GM18873 (cell line): ENCODE measurements around the gene CCR8.
"Not testable (repeated sequence)": the region's sequence is repeated elsewhere in the genome, so short reads cannot be mapped to it uniquely, and the experiment has no call there.

Experiments used
- ATAC-seq: cut with Tn5 transposase; IDR thresholded peaks from one replicate; pipeline ENCODE4 v1.9.1; 2021; ENCODE audit warnings: mild to moderate bottlenecking, moderate library complexity, moderate number of reproducible peaks; ENCODE audit not compliant: unreplicated experiment, low FRiP score

The CCR8 gene

DNA sequence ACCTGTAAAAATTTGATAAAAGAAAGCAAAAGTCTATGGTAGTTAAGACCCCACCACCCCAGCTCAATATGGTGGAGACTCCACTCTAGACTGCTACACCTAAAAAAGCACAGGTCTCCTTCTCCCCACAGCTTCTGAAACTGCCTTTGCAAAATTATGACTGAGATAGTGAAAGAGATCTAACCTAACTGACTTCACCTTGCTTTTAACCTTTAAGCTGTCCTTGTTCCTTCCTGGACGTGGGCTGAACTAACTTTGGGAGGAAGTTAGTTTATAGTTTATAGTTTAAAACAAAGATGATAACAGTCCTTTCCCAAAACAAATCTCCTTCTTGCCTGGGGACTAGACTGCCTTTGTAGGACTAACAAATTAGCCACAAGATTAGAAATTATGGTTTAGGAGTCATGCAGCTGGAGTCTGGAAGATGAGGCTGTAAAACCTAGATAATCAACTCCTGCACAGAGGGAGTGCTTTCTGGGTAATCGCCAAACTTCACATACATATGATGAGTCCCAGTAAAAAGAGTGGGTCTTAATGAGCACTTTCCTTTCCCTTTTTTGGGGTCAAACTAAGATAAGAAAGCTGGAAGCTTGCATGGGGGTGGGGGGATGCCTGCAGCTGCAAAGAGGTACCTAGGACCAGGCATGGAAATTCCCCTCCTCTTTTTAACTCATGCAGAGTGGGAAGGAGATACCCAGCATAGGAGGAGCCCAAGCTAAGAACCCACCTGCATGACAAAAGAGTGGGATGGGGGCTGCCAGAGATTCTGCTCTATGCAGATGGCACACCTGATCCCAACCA is 17.5 kb downstream of the CCR8 start:
- ATAC-seq, result peak; percentile 77

DNA sequence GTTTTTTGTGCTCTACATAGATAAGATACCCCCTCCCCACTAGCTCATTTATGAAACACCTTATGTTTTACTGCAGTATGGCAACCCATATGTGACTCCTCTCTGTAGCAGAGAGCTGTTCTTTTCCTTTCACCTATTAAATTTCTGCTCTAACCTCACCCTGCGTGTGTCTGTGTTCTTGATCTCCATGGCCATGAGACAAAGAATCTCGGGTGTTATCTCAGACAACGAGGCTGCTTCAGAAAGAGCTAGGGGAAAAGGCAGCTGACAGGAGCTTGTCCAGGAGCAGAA is 18.0 kb downstream of the CCR8 start:
- ATAC-seq, result no peak

DNA sequence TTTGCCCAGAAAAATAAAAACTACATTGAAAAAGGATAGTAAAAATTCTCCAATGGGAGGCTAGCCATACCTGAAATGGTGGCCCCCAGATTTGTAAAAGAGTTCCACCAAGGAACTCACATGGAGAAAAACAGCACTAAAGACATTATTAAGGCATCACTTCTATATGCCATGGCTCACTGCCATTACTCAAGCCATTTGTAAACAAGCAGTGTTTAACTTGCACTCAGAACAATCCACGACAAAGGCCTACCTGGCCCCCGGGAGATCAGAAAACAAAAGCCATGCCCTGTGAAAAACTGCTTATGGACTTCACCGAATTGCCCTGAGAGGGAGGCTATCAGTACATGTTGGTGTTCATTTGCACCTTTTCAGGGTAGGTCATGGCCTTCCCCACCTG is 19.6 kb downstream of the CCR8 start:
- no peak for ATAC-seq

DNA sequence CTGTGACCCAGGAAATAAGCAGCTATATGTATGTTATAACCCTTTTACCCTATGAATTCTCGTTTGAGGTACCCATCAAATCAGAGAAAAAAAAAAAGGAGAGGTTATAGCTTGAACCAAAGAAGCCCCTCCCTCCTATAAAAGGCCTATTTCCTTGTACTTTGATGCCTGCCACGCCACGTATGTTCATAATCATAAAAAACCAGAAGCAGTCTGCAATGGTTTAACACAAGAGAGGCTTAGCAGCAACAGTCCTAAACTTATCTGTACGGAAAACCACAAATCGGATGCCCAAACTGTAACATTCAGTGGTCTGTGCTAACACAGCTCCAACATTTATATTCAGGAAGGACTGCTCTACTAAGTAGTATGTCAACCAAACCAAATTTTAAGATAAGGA is 21.2 kb downstream of the CCR8 start:
- no peak for ATAC-seq

DNA sequence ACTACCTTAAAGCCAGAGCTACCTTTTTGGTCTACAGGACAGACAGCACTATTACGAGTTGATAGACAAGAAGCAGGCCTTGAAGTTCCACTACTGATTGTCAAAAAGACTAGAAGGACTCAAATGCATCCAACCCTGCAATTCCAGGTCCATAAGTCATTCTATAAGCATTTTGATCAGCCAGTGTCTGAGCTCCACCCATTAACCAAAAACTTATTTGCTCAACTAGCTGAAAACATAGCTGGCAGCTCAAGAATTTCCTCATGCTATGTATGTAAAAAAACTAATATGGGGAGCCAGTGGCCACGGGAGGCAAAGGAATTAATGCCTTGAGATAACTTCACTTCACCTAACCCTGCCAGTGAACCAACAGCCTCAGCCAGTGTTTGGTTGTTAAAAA is 21.6 kb downstream of the CCR8 start:
- not testable (repeated sequence) for ATAC-seq

DNA sequence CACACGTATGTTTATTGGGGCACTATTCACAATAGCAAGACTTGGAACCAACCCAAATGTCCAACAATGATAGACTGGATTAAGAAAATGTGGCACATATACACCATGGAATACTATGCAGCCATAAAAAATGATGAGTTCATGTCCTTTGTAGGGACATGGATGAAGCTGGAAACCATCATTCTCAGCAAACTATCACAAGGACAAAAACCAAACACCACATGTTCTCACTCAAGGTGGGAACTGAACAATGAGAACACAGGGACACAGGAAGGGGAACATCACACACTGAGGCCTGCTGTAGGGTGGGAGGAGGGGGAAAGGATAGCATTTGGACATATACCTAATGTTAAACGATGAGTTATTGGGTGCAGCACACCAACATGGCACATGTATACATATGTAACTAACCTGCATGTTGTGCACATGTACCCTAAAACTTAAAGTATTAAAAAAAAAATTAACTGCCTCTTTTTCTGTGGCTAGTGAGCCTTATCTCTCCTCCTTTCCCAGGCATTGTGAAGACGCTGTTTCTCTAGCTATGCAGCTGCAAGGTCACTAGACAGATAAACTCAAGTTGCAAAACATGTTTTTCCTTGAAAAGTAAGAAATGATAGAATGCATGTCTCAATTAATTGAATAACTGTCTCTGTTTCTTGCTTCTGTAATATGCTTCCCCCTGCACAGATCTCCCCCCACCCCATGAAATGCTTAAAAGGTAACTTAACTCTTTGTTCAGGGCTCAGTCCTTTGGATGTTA is 23.8 kb downstream of the CCR8 start:
- ATAC-seq, result not testable (repeated sequence)

DNA sequence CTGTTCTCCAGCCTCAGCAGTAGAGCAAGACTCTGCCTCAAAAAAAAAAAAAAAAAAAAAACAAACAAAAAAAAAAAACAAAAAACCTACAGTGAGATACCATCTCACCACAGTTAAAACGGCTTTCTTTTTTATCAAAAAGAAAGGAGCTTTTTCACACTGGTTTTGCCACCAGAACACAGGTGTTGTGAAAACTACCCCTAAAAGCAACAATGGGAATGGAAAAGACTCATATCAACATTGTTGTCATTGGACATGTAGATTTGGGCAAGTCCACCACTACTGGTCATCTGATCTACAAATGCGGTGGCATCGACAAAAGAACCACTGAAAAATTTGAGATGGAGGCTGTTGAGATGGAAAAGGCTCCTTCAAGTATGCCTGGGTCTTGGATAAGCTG is 28.8 kb downstream of the CCR8 start:
- ATAC-seq, result no peak

DNA sequence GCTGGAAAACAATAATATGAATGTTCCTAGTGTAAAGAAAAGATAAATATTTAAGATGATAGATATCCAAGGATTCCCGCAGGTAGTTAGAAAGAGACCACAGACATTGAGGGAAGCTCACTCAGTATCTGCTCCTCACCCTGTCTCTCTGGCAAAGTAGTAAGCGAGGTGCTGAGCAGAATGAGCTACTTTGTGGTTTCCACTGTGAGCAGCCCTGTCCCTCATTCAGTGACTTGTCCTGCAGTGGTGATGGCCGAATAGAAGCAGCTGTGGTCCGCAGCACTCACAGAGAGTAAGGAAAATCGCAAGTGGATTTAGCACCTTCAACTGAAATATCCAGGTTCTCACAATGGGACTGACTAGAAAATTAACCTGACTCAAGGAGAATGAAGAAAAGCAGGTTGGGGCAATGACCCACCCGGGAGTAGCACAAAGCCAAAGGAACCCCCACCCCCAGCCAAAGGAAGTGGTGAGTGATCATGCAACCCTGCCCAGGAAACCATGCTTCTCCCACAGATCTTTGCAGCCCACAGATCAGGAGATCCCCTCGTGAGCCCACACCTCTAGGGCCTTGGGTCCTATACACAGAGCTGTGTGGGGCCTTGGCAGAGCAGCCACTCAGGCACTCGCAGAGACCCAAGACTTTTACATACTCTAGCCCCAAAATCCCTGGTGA is 31.9 kb downstream of the CCR8 start:
- peak; percentile 67 for ATAC-seq

DNA sequence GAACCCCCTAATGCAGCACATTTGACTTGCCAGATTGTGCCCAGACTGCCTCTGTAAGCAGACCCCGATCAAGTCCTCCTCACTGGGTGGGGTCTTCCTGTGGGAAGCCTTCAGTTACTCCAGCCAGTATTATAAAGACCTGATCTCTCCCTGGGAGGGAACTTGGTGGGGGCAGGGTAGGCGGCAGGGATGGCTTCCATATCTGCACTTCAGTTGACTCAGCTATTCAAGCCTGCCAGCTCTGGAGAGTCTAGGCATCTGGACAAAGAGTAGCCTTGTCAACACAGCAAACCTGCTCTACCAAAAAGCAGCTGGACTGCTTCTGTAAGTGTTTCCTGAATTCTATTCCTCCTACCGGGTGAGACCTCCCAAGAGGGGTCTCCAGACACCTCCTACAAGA is 32.7 kb downstream of the CCR8 start:
- no peak for ATAC-seq

DNA sequence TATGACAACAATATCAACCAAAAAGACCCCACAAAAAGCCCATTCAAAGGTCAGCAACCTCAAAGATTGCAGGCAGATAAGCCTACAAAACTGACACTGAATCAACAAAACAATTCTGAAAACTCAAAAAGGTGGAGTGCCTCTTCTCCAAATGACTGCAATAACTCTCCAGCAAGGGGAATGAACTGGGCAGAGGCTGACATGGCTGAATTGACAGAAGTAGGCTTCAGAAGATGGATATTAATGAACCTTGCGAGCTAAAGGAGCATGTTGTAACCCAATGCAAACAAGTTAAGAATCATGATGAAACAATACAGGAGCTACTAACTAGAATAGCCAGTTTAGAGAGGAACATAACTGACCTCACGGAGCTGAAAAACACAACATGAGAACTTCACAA is 33.3 kb downstream of the CCR8 start:
- no peak for ATAC-seq

DNA sequence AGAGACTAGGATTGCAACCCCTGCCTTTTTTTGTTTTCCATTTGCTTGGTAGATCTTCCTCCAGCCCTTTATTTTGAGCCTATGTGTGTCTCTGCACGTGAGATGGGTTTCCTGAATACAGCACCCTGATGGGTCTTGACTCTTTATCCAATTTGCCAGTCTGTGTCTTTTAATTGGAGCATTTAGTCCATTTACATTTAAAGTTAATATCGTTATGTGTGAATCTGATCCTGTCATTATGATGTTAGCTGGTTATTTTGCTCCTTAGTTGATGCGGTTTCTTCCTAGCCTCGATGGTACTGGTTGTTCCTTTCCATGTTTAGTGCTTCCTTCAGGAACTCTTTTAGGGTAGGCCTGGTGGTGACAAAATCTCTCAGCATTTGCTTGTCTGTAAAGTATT is 40.9 kb downstream of the CCR8 start:
- not testable (repeated sequence) for ATAC-seq

DNA sequence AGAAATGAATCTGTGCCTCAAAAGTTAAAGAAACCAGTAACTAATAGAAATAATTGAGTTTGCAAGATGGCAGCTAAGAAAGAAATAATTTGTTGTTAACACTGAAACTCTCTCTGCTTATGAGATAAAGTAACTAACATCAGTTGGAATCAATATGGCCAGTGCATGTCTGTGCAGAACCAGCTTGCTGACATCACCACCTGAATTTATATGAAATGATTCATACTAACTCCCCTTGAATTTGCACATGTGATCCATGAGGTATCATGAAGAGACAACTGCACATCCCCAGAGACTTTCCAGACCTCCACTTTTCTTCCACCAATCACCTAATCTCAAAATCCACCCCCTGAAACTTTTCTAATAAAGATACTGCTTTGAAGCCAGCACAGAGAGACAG is 43.3 kb downstream of the CCR8 start:
- no peak for ATAC-seq

DNA sequence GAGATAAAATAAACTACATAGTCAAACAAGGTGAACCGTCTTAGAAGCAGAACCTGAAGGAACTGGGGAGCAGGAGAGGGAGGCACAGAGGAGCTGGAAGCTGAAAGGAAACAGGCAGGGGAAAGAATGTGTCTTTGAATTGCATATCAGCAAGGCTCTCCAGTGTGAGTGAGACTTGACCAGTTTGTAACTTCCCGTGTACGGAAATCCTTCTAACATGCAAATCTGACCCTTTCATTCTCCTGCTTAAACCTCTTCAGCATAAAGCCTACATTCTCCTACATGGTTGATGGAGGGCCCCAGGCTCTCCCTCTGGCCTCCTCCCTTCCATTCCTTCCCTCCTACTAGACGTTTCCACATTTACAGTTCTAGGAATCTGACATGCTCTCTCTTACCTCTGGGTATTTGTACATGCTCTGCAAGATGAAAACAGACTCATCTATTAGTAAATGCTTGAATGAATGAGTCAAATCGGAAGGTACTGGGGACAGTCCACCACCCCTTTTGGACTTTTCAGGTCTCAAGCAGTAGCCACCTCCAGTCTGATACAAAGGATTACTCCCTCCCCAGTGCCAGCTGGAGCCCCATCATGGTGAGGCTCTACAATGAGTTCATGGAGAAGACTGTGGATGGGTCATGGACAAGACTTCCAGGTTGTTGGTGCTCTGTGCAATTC is 47.6 kb downstream of the CCR8 start:
- ATAC-seq, result peak; percentile 53

DNA sequence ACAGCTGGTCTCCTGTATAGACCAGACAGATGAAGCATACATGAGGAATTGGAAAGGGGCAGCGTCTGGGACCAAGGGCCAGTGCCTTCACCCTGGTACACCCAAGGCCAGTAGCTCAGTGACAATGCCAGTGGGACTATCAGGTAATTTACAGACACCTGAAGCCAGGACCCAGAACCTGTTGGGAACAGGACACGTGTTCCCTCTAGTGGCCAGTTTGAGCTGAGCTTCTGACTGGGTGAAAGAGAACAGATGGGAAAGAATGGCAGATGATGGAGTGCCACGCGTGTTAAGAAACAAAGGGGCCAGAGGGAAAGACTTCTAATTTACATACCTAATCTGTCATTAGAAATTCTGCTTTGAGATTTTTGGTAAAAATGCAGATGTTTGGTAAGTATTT is 48.6 kb downstream of the CCR8 start:
- ATAC-seq, result no peak

DNA sequence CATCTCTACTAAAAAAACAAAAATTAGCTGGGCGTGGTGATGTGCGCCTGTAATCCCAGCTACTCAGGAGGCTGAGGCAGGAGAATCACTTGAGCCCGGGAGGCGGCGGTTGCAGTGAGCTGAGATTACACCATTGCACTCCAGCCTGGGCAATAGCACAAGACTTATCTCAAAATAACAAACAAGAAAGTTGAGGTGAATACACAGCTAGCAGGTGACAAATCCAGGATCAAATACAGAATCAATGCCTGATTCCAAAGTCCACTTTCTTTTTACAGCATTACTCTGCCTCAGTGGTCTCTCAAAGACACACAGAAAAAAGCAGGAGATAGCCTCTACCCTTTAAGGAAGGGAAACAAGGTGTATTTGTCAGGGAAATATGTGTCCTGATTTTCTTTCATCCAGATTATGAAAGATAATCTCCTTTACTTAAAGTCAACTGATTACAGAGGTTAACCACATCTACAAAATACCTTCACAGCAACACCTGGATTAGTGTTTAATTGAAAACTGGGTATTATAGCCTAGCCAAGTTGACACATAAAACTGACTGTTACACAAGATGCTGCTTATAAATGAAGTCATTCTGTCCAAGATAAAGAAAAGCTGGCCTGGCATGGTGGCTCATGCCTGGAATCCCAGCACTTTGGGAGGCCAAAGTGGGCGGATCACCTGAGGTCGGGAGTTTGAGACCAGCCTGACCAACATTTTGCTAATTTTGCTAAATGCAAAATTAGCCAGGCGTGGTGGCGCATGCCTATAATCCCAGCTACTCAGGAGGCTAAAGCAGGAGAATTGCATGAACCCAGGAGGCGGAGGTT is 49.7 kb downstream of the CCR8 start:
- ATAC-seq, result no peak

DNA sequence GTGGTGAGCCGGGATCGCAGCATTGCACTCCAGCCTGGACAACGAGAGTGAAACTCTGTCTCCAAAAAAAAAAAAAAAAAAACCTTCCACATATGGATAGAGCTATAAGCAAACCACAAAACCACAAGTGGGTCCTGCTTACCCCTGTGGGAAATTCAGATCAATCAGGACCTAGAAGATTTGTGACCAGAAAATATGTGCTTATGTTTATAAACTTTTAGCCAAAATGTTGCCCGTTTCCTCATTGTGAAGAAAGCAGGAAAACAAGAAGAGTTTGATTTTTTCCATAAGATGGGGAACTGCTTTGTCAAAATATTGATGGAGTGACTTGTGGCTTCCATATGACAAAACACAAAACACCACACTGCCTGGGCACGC is 50.3 kb downstream of the CCR8 start:
- ATAC-seq, result no peak

DNA sequence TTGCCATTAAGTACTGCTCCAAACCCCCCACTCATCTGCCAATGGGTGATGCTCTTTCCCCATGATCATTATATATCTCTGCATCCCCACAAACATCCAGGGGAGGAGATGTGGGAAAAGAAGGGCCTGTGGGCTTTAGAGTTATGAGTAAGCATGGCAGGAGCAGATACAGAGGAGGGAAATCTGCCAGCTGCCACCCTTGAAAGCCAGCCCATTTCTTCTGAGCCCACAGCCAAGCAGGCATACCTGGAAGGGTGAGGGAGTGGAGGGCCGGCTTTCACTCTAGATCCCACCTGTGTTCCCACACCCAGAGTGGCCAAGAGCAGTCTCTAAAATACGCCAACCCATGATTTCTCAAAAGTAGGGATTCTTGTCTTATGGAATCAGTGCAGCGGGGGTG is 51.9 kb downstream of the CCR8 start:
- no peak for ATAC-seq
